ENCODE results near the gene XRCC3. TPM values are rescaled to one million over a fixed set of nuclear protein-coding genes. Genes with fewer than 3 reads are reported as not detected.

Gene XRCC3
- total RNA-seq, 1 experiment from 2014 or later = 61.3 TPM

- intact Hi-C loops (cut with micrococcal nuclease) = no loop called here
- no peaks in the 10 kb centered on the region for H3K9me3 ChIP-seq (ENCODE audit: low read length)
- no peak overlapping the region for H3K4me2 ChIP-seq (ENCODE audit: low read length)
- DNase-seq = no peak
- H3F3A ChIP-seq (ENCODE audit: low read length, unreplicated experiment) = no peaks in the 10 kb centered on the region
- H3K9ac ChIP-seq (ENCODE audit: low read length) = no peak overlapping the region
- POLR2A ChIA-PET (ENCODE audit: unreplicated experiment) = no interaction called here
- no TSS peak for BruUV-seq (replicated peaks)
- CTCF ChIA-PET = no interaction called here
- H3K36me3 ChIP-seq (ENCODE audit: low read depth, low read length) = peaks cover 1% of the 10 kb centered on the region; the same call in 1 of the 2 replicates
- no peaks in the 10 kb centered on the region for H4K20me1 ChIP-seq (ENCODE audit: low read length)
- H3K4me3 ChIP-seq (ENCODE audit: low read length) = no peak overlapping the region
- no peaks in the 10 kb centered on the region for H3K9me2 ChIP-seq (replicated peaks; ENCODE audit: low read length)
- no peak for ATAC-seq
- no peak overlapping the region for H3K27ac ChIP-seq (ENCODE audit: low read length)
- peaks cover 15% of the 10 kb centered on the region for H3K79me2 ChIP-seq (ENCODE audit: low read length)
- H3K4me1 ChIP-seq (ENCODE audit: insufficient read depth, low read length) = no peaks in the 10 kb centered on the region
- TF ChIP-seq EZH2 (IDR thresholded peaks at IDR 0.05; ENCODE audit: low read length, unreplicated experiment) (no peak), CTCF (conservative IDR thresholded peaks at IDR 0.05; ENCODE audit: low read depth, low read length) (no peak), EZH2phosphoT487 (IDR thresholded peaks at IDR 0.05; ENCODE audit: borderline replicate concordance, low read length) (no peak)
- no peak overlapping the region for H2AFZ ChIP-seq (ENCODE audit: low read length)
- H3K27me3 ChIP-seq (ENCODE audit: low read length) = no peaks in the 10 kb centered on the region
Measured at GRCh38 chr14:103729496-103730448, 14.5 kb upstream of the XRCC3 start.

DNA sequence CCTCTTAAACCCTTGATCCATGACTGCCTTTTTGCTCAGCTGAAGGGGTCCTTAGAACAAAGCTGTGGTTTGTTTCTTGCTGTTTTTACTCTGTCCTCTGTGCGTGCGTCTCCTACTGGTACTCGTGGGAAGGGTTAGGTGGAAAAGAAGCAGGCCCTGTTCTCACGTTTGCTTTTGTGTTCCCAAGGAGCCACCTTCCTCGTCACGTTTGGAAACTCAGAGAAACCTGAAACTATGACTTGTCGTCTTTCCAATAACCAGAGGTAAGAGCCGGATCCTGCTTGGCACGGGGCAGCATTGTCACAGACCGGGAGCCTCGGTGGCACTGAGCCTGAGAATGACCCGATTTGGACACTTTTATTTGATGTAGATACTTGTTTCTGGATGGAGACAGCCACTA, 13.5 kb upstream of the XRCC3 start:
- Histone ChIP-seq H3K27ac (ENCODE audit: low read length) (no peak overlapping the region), H3K79me2 (ENCODE audit: low read length) (peaks cover 26% of the 10 kb centered on the region), H3K36me3 (ENCODE audit: low read depth, low read length) (no peaks in the 10 kb centered on the region; the same call in 1 of the 2 replicates), H3K4me3 (ENCODE audit: low read length) (no peak overlapping the region), H3K27me3 (ENCODE audit: low read length) (no peaks in the 10 kb centered on the region), H4K20me1 (ENCODE audit: low read length) (no peaks in the 10 kb centered on the region), H3F3A (ENCODE audit: low read length, unreplicated experiment) (no peaks in the 10 kb centered on the region), H2AFZ (ENCODE audit: low read length) (no peak overlapping the region), H3K4me1 (ENCODE audit: insufficient read depth, low read length) (no peaks in the 10 kb centered on the region), H3K9me2 (replicated peaks; ENCODE audit: low read length) (no peaks in the 10 kb centered on the region), H3K9ac (ENCODE audit: low read length) (no peak overlapping the region), H3K9me3 (ENCODE audit: low read length) (no peaks in the 10 kb centered on the region), H3K4me2 (ENCODE audit: low read length) (no peak overlapping the region)
- ATAC-seq (no peak), DNase-seq (no peak)
- POLR2A ChIA-PET (ENCODE audit: unreplicated experiment) = no interaction called here
- no peak for TF ChIP-seq CTCF (conservative IDR thresholded peaks at IDR 0.05; ENCODE audit: low read depth, low read length)
- no peak for TF ChIP-seq EZH2 (IDR thresholded peaks at IDR 0.05; ENCODE audit: low read length, unreplicated experiment)
- no peak for TF ChIP-seq EZH2phosphoT487 (IDR thresholded peaks at IDR 0.05; ENCODE audit: borderline replicate concordance, low read length)
- no TSS peak for BruUV-seq (replicated peaks)
- CTCF ChIA-PET = no interaction called here
- intact Hi-C loops (cut with micrococcal nuclease) = no loop called here

DNA sequence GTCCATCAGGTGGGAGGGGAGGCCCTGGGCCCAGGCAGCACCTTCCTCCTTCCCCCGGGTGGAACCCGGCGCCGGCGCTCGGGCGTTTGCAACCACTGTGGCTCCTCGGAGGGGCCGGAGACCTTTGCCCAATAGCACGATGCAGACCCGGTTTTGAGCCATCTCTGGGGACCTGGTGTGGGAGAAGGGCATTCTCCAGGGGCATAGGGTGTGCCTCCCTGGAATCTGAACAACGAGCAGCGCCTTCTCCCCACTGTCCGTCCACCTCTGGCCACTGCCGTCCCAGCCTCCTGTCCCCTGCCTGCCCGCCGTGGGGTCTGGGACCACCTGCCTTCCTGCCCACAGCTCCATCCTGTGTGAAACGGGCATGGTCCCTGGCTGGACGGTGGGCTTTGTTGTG, 12.9 kb upstream of the XRCC3 start:
- ATAC-seq = no peak
- Histone ChIP-seq H4K20me1 (ENCODE audit: low read length) (no peaks in the 10 kb centered on the region), H3F3A (ENCODE audit: low read length, unreplicated experiment) (no peaks in the 10 kb centered on the region), H3K27ac (ENCODE audit: low read length) (no peak overlapping the region), H3K79me2 (ENCODE audit: low read length) (peaks cover 31% of the 10 kb centered on the region), H3K9me2 (replicated peaks; ENCODE audit: low read length) (no peaks in the 10 kb centered on the region), H3K4me2 (ENCODE audit: low read length) (no peak overlapping the region), H3K4me1 (ENCODE audit: insufficient read depth, low read length) (no peaks in the 10 kb centered on the region), H3K4me3 (ENCODE audit: low read length) (no peak overlapping the region), H3K27me3 (ENCODE audit: low read length) (no peaks in the 10 kb centered on the region), H3K9ac (ENCODE audit: low read length) (no peak overlapping the region), H3K36me3 (ENCODE audit: low read depth, low read length) (no peaks in the 10 kb centered on the region; the same call in 1 of the 2 replicates), H3K9me3 (ENCODE audit: low read length) (no peaks in the 10 kb centered on the region), H2AFZ (ENCODE audit: low read length) (no peak overlapping the region)
- ChIA-PET POLR2A (ENCODE audit: unreplicated experiment) (no interaction called here), CTCF (no interaction called here)
- no peak for DNase-seq
- intact Hi-C loops (cut with micrococcal nuclease) = no loop called here
- no TSS peak for BruUV-seq (replicated peaks)
- no peak for TF ChIP-seq EZH2 (IDR thresholded peaks at IDR 0.05; ENCODE audit: low read length, unreplicated experiment)
